ENCODE data around the gene KIF20A. TPM values are rescaled to one million over a fixed set of nuclear protein-coding genes. Genes with fewer than 3 reads are reported as not detected.

Gene KIF20A
- total and polyA plus RNA-seq, 2 experiments from 2014 or later = 41.0 to 60.4 TPM

- Histone ChIP-seq H3K9me2 (ENCODE audit: insufficient read depth) (no peaks in the 10 kb centered on the region), H3K4me3 (no peak overlapping the region), H3K27ac (ENCODE audit: low read depth) (no peak overlapping the region), H4K20me1 (replicated peaks; ENCODE audit: insufficient read depth) (peaks cover 6% of the 10 kb centered on the region), H3K4me1 (ENCODE audit: insufficient read depth) (no peaks in the 10 kb centered on the region), H3F3A (replicated peaks; ENCODE audit: low read depth) (no peaks in the 10 kb centered on the region), H3K4me2 (no peak overlapping the region), H2AFZ (no peak overlapping the region), H3K36me3 (ENCODE audit: insufficient read depth) (peaks cover 84% of the 10 kb centered on the region), H3K79me2 (replicated peaks; ENCODE audit: insufficient read depth) (no peaks in the 10 kb centered on the region), H3K27me3 (ENCODE audit: insufficient read depth) (no peaks in the 10 kb centered on the region)
- ATAC-seq = no peak
- TF ChIP-seq JUNB (IDR thresholded peaks at IDR 0.05; ENCODE audit: unreplicated experiment) = no peak
- no peak for TF ChIP-seq ZNF114 (CRISPR knock-in tag; IDR thresholded peaks at IDR 0.05)
- no peak for TF ChIP-seq EZH2 (IDR thresholded peaks at IDR 0.05; ENCODE audit: low read depth, unreplicated experiment)
- no peak for TF ChIP-seq STAT1 (IDR thresholded peaks at IDR 0.05; ENCODE audit: unreplicated experiment)
- TF ChIP-seq ZNF462 (CRISPR knock-in tag; IDR thresholded peaks at IDR 0.05) = no peak
- no peak for TF ChIP-seq ETS1 (IDR thresholded peaks at IDR 0.05)
- no peak for TF ChIP-seq ZNF331 (CRISPR knock-in tag; IDR thresholded peaks at IDR 0.05; ENCODE audit: low read depth)
- no peak for TF ChIP-seq REST (IDR thresholded peaks at IDR 0.05; ENCODE audit: unreplicated experiment)
- no peak for TF ChIP-seq CREB1 (CRISPR knock-in tag; IDR thresholded peaks at IDR 0.05; ENCODE audit: low read depth)
- no peak for TF ChIP-seq POLR2AphosphoS5 (IDR thresholded peaks at IDR 0.05; ENCODE audit: low read depth)
- no peak for TF ChIP-seq NANOG (IDR thresholded peaks at IDR 0.05; ENCODE audit: borderline replicate concordance)
- no peak for DNase-seq (ENCODE audit: low spot score)
- Mint-ChIP-seq H3K4me3 (no peak overlapping the region), H3K9me3 (no peaks in the 10 kb centered on the region), H3K4me1 (no peaks in the 10 kb centered on the region), H3K27me3 (ENCODE audit: insufficient read depth, low read depth, poor library complexity) (peaks cover 1% of the 10 kb centered on the region), H3K36me3 (ENCODE audit: low read depth) (peaks cover 92% of the 10 kb centered on the region), H3K27ac (no peak overlapping the region)
Observed at GRCh38 chr5:138160706-138161105, 18.2 kb upstream of the KIF20A start.
